ENCODE results near the gene TMC8. TPM values are rescaled to one million over a fixed set of nuclear protein-coding genes. Genes with fewer than 3 reads are reported as not detected.
"Not testable (repeated sequence)": the region's sequence is repeated elsewhere in the genome, so short reads cannot be mapped to it uniquely, and the experiment has no call there.

TMC8 gene
- total RNA-seq, 2 experiments from 2014 or later, result 133 to 136 TPM

DNA sequence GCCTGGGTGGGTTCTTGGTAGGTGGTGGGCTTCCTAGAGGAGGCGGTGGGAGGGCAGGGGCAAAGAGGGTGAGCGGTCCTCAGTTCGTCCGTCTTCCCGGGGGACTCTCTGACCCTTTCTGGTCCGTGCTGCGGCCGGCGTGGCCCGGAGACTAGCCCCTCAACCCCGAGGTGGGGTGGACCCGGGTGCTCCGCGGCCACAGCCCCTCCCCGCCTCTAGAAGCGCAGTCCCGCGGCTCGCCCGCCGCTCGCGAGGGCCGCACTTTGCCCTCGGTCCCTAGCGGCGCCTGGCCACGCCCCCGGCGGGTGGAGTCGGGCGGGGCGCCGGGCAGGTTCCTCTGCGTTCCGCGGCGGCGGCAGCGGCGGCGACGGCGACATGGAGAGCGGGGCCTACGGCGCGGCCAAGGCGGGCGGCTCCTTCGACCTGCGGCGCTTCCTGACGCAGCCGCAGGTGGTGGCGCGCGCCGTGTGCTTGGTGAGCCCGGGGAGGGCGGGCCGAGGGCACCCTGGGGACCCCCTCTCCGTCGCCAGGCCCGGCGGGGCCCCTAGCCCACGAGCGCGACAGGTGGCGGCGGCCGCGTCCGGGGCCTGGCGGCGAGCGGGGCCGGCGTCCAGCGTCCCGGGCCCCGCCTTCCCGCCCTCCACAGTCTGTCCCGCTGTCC, 37.8 kb downstream of the TMC8 start, which contains the start of gene SYNGR2:
TSS of gene SYNGR2 (plus strand) at position 340 of the 661 bp plus-strand sequence. CDS start at position 376, 36 bp downstream.
- H3K4me3 Mint-ChIP-seq, result peak within 1 kb of the TSS; percentile 79
- H3K27ac Mint-ChIP-seq, result peak within 1 kb of the TSS; percentile 80
- no peaks in the 10 kb centered on the region for H3K9me3 Mint-ChIP-seq
- DNase-seq, result peak; percentile 95
- H3K36me3 Mint-ChIP-seq, result peaks cover 21% of the 10 kb centered on the region
- peaks cover 31% of the 10 kb centered on the region for H3K4me1 Mint-ChIP-seq
- no peaks in the 10 kb centered on the region for H3K27me3 Mint-ChIP-seq

GRCh38 chr17:78168903-78169793, 38.6 kb downstream of the TMC8 start:
- Mint-ChIP-seq H3K4me1 (peaks cover 39% of the 10 kb centered on the region), H3K9me3 (no peaks in the 10 kb centered on the region), H3K36me3 (peaks cover 29% of the 10 kb centered on the region), H3K4me3 (peak overlapping the region; percentile 79), H3K27ac (peak overlapping the region; percentile 80), H3K27me3 (no peaks in the 10 kb centered on the region)
- peak; percentile 81 for DNase-seq

DNA sequence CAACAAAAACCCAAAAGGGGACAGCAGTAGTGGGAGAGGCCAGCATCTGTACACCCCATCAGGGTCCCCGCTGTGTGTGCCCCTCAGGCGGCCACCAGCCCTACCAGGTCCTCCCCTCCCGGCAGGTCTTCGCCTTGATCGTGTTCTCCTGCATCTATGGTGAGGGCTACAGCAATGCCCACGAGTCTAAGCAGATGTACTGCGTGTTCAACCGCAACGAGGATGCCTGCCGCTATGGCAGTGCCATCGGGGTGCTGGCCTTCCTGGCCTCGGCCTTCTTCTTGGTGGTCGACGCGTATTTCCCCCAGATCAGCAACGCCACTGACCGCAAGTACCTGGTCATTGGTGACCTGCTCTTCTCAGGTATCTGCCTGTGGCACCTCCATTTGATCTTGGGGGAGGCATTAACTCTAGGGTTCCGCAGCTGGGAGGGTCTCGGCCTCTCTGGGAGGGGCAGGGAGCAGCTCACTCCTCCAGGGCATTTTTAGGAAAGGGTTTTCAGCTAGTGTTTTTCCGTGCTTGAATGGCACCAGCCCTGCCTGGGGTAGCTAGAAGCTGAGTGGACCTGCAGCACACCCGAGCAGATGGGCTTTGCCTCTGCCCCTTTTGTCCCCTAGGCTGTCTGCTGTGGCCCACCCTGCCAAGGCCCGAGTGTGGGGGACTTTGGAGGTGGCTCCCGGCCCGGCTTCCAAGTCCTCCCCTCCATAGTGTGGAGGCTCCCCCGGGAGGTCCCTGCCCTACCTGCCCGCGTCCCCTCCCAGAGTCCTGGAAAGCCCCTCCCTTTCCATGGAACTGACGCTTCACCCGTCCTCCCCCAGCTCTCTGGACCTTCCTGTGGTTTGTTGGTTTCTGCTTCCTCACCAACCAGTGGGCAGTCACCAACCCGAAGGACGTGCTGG, 40.4 kb downstream of the TMC8 start:
- DNase-seq, result no peak
- Mint-ChIP-seq H3K36me3 (peaks cover 37% of the 10 kb centered on the region), H3K9me3 (no peaks in the 10 kb centered on the region), H3K4me3 (peak overlapping the region; percentile 79), H3K27me3 (no peaks in the 10 kb centered on the region), H3K27ac (peak overlapping the region; percentile 58), H3K4me1 (peaks cover 43% of the 10 kb centered on the region)

GRCh38 chr17:78171591-78172248, 41.1 kb downstream of the TMC8 start:
- H3K9me3 Mint-ChIP-seq, H3K27me3 Mint-ChIP-seq, DNase-seq: not testable (repeated sequence)
- H3K4me3 Mint-ChIP-seq, result peak overlapping the region; percentile 10
- H3K27ac Mint-ChIP-seq, result peak overlapping the region; percentile 77
- H3K4me1 Mint-ChIP-seq, result peaks cover 49% of the 10 kb centered on the region
- peaks cover 37% of the 10 kb centered on the region for H3K36me3 Mint-ChIP-seq

GRCh38 chr17:78172249-78173051, 41.9 kb downstream of the TMC8 start:
- no peak overlapping the region for H3K4me3 Mint-ChIP-seq
- peaks cover 54% of the 10 kb centered on the region for H3K4me1 Mint-ChIP-seq

GRCh38 chr17:78173097-78173715, 42.6 kb downstream of the TMC8 start:
- no peaks in the 10 kb centered on the region for H3K27me3 Mint-ChIP-seq

More at GRCh38 chr17:78172249-78173051, 41.9 kb downstream of the TMC8 start:
- DNase-seq, result no peak
- Mint-ChIP-seq H3K36me3 (peaks cover 39% of the 10 kb centered on the region), H3K27me3 (no peaks in the 10 kb centered on the region), H3K27ac (peak overlapping the region; percentile 77), H3K9me3 (no peaks in the 10 kb centered on the region)

GRCh38 chr17:78174346-78174869, 43.8 kb downstream of the TMC8 start:
- no peak for DNase-seq
- Mint-ChIP-seq H3K36me3 (peaks cover 48% of the 10 kb centered on the region), H3K4me1 (peaks cover 51% of the 10 kb centered on the region), H3K9me3 (no peaks in the 10 kb centered on the region), H3K4me3 (no peak overlapping the region), H3K27me3 (no peaks in the 10 kb centered on the region), H3K27ac (peak overlapping the region; percentile 77)

More at GRCh38 chr17:78173097-78173715, 42.6 kb downstream of the TMC8 start:
- peak overlapping the region; percentile 77 for H3K27ac Mint-ChIP-seq
- H3K9me3 Mint-ChIP-seq, result no peaks in the 10 kb centered on the region
- H3K4me1 Mint-ChIP-seq, result peaks cover 51% of the 10 kb centered on the region
- H3K4me3 Mint-ChIP-seq, result peak overlapping the region; percentile 24
- peaks cover 39% of the 10 kb centered on the region for H3K36me3 Mint-ChIP-seq
- no peak for DNase-seq

DNA sequence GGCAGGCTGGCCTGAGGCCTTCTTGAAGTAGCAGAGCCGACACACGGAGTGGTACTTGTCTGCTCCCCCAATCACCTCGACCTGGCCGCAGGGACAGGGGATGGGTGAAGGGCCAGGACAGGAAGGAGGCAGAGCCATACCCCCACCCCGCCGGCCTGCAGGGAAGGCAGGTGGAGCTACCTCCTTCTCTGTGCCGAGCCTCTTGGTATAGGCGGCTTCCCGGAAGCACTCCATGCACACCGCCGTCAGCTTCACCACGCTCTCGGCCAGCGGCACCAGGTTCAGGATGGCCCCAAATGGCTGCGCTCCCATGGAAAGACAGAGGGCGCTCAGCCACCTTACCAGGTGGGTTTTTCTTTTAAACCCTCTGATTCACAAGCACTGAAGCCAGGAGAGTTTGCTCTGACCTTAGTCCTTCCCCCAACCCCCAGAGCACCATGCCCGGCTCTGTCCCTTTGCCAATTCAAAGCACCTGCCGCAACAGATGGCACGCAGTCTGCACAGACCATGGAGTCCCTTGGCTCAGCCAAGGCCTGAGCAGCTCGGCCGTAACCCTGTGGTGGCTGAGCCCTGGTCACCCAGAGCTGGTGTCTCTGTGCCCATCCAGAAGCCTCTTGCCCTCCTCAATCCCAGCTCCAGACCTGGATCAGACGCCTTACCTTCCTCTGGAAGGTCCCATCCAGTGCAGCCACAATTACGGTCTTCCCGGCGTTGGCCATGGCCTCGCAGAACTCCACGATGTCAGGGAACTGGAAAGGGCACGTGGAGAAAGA, 44.5 kb downstream of the TMC8 start:
- Mint-ChIP-seq H3K27ac (no peak overlapping the region), H3K4me3 (no peak overlapping the region), H3K36me3 (peaks cover 52% of the 10 kb centered on the region), H3K9me3 (no peaks in the 10 kb centered on the region), H3K27me3 (no peaks in the 10 kb centered on the region), H3K4me1 (peaks cover 49% of the 10 kb centered on the region)
- DNase-seq, result no peak

GRCh38 chr17:78175643-78175981, 45.0 kb downstream of the TMC8 start:
- Mint-ChIP-seq H3K9me3 (no peaks in the 10 kb centered on the region), H3K27ac (no peak overlapping the region), H3K27me3 (no peaks in the 10 kb centered on the region), H3K4me3 (no peak overlapping the region), H3K36me3 (peaks cover 54% of the 10 kb centered on the region), H3K4me1 (peaks cover 54% of the 10 kb centered on the region)
- no peak for DNase-seq

DNA sequence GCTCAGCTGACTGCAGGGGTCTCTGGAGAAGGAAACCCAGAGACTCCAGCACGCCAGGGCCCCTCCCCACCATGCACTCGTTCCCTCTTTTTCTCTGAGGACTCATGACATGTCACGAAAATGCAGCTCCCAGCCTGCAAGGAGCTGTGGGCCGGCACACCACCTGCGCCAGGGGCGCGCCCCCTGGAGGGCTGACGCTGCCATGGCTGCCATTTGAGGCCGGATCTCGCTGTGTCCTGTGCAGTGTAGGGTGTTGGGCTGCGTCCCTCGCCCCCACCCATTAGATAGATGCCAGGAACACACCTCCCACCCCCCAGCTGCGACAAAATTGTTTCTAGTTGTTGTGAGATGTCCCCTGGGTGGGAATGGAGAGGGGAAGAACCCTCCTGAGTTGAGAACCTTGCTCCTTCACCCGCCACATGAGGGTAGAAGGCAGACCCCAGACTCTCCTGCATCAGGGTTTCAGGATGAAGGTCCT, 46.0 kb downstream of the TMC8 start:
- H3K36me3 Mint-ChIP-seq, result peaks cover 53% of the 10 kb centered on the region
- H3K27ac Mint-ChIP-seq, result no peak overlapping the region
- DNase-seq, result peak; percentile 80
- H3K9me3 Mint-ChIP-seq, result no peaks in the 10 kb centered on the region
- peaks cover 46% of the 10 kb centered on the region for H3K4me1 Mint-ChIP-seq
- no peaks in the 10 kb centered on the region for H3K27me3 Mint-ChIP-seq
- H3K4me3 Mint-ChIP-seq, result no peak overlapping the region

GRCh38 chr17:78179372-78179771, 48.8 kb downstream of the TMC8 start:
- H3K4me1 Mint-ChIP-seq, result peaks cover 22% of the 10 kb centered on the region
- peaks cover 48% of the 10 kb centered on the region for H3K36me3 Mint-ChIP-seq
- DNase-seq, result no peak
- H3K27me3 Mint-ChIP-seq, result no peaks in the 10 kb centered on the region
- no peak overlapping the region for H3K27ac Mint-ChIP-seq
- no peak overlapping the region for H3K4me3 Mint-ChIP-seq
- no peaks in the 10 kb centered on the region for H3K9me3 Mint-ChIP-seq

DNA sequence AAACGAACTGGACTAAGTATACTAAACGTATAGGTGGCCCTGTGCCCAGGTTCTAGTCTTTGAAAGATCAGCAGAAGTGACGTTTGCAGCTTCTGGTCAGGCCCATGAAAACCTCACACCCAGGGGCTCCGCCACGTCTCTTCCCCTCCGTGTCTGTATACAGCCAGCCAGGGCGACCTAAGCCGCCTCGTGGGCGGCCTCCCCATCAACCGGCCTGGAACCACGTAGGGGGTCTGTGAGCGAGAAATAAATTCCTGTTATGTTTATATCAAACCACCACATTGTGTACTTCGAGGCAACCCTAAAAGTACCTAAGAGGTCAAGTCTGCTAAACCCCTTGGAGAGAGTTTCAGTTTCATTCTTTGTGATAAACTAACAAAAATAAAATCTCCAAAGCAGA, 49.5 kb downstream of the TMC8 start:
- peaks cover 51% of the 10 kb centered on the region for H3K36me3 Mint-ChIP-seq
- no peak overlapping the region for H3K27ac Mint-ChIP-seq
- DNase-seq, result no peak
- peaks cover 21% of the 10 kb centered on the region for H3K4me1 Mint-ChIP-seq
- no peaks in the 10 kb centered on the region for H3K27me3 Mint-ChIP-seq
- no peak overlapping the region for H3K4me3 Mint-ChIP-seq
- H3K9me3 Mint-ChIP-seq, result no peaks in the 10 kb centered on the region
